Fibroblast of lung (primary cell): ENCODE measurements around the gene HOXD11. TPM values are rescaled to one million over a fixed set of nuclear protein-coding genes. Genes with fewer than 3 reads are reported as not detected.

Experiments
- DNase-seq, 2 donors: peaks; one replicate each; pipeline versions ENCODE4 v3.0.0 to v3.0.0-alpha.2; 2010; ENCODE audit warnings: low read depth in 2 of 2
- H2AFZ ChIP-seq: 2 replicates; pipeline ENCODE4 v1.5.1; 2012; ENCODE audit warnings: low read length, control low read depth, inconsistent platforms
- H3K27ac ChIP-seq: 2 replicates; pipeline ENCODE4 v1.5.1; 2011; ENCODE audit warnings: low read length, control low read depth; ENCODE audit not compliant: insufficient read depth
- H3K27me3 ChIP-seq: 2 replicates; pipeline ENCODE4 v1.5.1; 2011; ENCODE audit warnings: mild to moderate bottlenecking, low read length; ENCODE audit not compliant: control insufficient read depth, insufficient read depth
- H3K36me3 ChIP-seq: 2 replicates; pipeline ENCODE4 v1.5.1; 2011; ENCODE audit warnings: low read length; ENCODE audit not compliant: control insufficient read depth, insufficient read depth
- H3K4me1 ChIP-seq: 2 replicates; pipeline ENCODE4 v1.5.1; 2011; ENCODE audit warnings: low read length; ENCODE audit not compliant: control insufficient read depth, insufficient read depth; ENCODE audit errors: extremely low read depth
- H3K4me2 ChIP-seq: 2 replicates; pipeline ENCODE4 v1.5.1; 2011; ENCODE audit warnings: low read length, control low read depth; ENCODE audit not compliant: insufficient read depth; ENCODE audit errors: extremely low read depth
- H3K4me3 ChIP-seq, 4 experiments: fragments of 200-600 bp in 1 of 4; sonication (generic) in 1 of 4; replicated peaks in 1 of 4; 2 replicates each; pipeline ENCODE4 v1.5.1; 2011 to 2016; ENCODE audit warnings: low read length in 4 of 4, low read depth in 3 of 4, mild to moderate bottlenecking in 3 of 4, control low read depth in 2 of 4, inconsistent platforms in 1 of 4, mixed read lengths in 1 of 4; ENCODE audit not compliant: insufficient read depth in 1 of 4; ENCODE audit errors: control extremely low read depth in 1 of 4
- H3K79me2 ChIP-seq: 2 replicates; pipeline ENCODE4 v1.5.1; 2012; ENCODE audit warnings: mild to moderate bottlenecking, low read length, inconsistent platforms; ENCODE audit not compliant: control insufficient read depth, insufficient read depth
- H3K9ac ChIP-seq: 2 replicates; pipeline ENCODE4 v1.5.1; 2011; ENCODE audit warnings: mild to moderate bottlenecking, low read length, control low read depth; ENCODE audit not compliant: insufficient read depth
- H3K9me3 ChIP-seq: 2 replicates; pipeline ENCODE4 v1.5.1; 2012; ENCODE audit warnings: low read depth, low read length; ENCODE audit not compliant: control insufficient read depth, insufficient read depth
- H4K20me1 ChIP-seq: 2 replicates; pipeline ENCODE4 v1.5.1; 2011; ENCODE audit warnings: low read length; ENCODE audit not compliant: control insufficient read depth, insufficient read depth; ENCODE audit errors: extremely low read depth
- EZH2 ChIP-seq: IDR thresholded peaks from 2 replicates; pipeline ENCODE4 v1.5.1; 2012; ENCODE audit warnings: low read length, control low read depth, mild to moderate bottlenecking; ENCODE audit errors: missing control alignments
- polyA plus RNA-seq, 2 donors: library from polyadenylated mRNA; depleted of rRNA in 1 of 2; stranded (reverse) in 1 of 2; unstranded in 1 of 2; fragments of >200 nt; gene quantifications; 2 replicates each; pipeline ENCODE4 v1.2.1, GENCODE V29; 2011 to 2012; ENCODE audit warnings: missing spikeins in 1 of 2
- total RNA-seq: library from RNA; depleted of rRNA; stranded (reverse); fragments of >200 nt; gene quantifications from 2 replicates; pipeline ENCODE4 v1.2.1, GENCODE V29; 2014
- TF ChIP-seq, protein P1 (sequence below), 2 donors: IDR thresholded peaks in 1 of 2; conservative IDR thresholded peaks in 1 of 2; 1 replicate in 1 of 2; 2 replicates in 1 of 2; pipeline ENCODE4 v1.5.1; 2011 to 2012; ENCODE audit warnings: low read length in 2 of 2, control low read depth in 1 of 2, inconsistent platforms in 1 of 2, low read depth in 1 of 2, mild to moderate bottlenecking in 1 of 2

Gene HOXD11
- total and polyA plus RNA-seq, 2 donors (not counting 1 experiment from before 2014, with no cell fraction given), result not detected

DNA sequence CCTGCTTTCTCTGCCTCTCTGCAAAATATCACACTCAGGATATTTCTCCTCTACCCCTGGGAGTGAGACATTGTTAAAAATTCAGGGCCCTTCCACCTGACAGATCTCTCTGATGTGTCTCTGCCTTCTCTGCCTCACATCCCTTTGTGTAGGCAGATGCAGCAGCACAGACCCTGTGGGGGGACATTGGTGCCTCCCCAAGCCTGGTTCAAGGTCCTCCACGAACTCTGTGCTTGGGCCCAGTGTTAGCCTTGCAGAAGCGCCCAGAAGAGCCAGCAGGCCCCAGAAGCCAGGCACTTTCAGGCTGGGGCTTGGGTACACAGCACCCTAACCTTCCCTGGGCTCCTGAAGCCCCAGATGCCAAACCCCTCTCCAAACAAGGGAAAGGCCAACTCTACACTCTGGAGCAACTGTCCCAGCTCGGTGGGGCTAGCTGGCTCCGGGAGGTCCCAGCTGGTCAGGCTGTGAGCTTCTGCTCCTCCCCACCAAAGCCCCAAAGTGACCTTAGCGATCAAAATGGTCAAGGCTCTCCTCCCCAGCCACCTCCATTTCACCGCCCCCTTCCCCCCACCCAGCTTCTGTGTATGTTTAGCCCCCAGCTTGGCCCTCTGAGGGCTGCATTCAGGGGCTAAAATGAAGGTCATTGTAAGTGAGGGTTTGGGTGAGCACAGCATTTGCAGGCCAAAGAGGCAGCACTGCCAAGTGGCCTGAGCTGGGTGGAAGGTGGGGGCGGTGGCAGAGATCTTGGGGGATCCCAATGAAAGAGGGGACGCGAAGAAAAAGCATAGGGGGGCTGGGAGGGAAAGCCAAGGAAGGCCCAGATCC is 18.1 kb downstream of the HOXD11 start:
- H3K4me3 ChIP-seq, result no peak overlapping the region
- H3K27ac ChIP-seq, result no peak overlapping the region
- no peak overlapping the region for H3K9ac ChIP-seq
- H3K4me1 ChIP-seq, result no peaks in the 10 kb centered on the region
- no peaks in the 10 kb centered on the region for H3K36me3 ChIP-seq
- no peak for DNase-seq
- peaks cover 80% of the 10 kb centered on the region for H3K27me3 ChIP-seq
- no peak for TF ChIP-seq EZH2
- TF ChIP-seq, protein P1, sequence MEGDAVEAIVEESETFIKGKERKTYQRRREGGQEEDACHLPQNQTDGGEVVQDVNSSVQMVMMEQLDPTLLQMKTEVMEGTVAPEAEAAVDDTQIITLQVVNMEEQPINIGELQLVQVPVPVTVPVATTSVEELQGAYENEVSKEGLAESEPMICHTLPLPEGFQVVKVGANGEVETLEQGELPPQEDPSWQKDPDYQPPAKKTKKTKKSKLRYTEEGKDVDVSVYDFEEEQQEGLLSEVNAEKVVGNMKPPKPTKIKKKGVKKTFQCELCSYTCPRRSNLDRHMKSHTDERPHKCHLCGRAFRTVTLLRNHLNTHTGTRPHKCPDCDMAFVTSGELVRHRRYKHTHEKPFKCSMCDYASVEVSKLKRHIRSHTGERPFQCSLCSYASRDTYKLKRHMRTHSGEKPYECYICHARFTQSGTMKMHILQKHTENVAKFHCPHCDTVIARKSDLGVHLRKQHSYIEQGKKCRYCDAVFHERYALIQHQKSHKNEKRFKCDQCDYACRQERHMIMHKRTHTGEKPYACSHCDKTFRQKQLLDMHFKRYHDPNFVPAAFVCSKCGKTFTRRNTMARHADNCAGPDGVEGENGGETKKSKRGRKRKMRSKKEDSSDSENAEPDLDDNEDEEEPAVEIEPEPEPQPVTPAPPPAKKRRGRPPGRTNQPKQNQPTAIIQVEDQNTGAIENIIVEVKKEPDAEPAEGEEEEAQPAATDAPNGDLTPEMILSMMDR (conservative IDR thresholded peaks at IDR 0.05 in 1 of 2, IDR thresholded peaks at IDR 0.05 in 1 of 2; ENCODE audit: low read depth in 1 of 2, low read length in 2 of 2), result no peak
- H3K9me3 ChIP-seq, result no peaks in the 10 kb centered on the region
- no peak overlapping the region for H2AFZ ChIP-seq
- H3K4me2 ChIP-seq, result no peak overlapping the region
- no peaks in the 10 kb centered on the region for H3K79me2 ChIP-seq
- no peaks in the 10 kb centered on the region for H4K20me1 ChIP-seq

DNA sequence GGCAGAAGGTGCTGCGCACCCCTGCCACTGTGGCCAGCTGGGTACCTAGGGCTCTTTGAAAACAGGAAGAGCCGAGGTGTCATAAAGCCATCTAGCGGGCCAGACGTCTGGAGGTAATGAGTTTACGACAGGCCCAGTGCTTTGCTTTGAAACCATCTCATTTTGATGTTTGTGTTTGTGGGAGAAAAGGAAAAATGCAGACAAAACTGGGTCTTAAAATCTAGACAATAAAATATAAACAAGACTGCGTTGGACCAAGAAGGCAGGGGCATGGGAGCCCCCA is 18.6 kb downstream of the HOXD11 start:
- H3K27me3 ChIP-seq, result peaks cover 79% of the 10 kb centered on the region
- H3K27ac ChIP-seq, result no peak overlapping the region
- TF ChIP-seq EZH2, result no peak
- TF ChIP-seq, protein P1 (conservative IDR thresholded peaks at IDR 0.05 in 1 of 2, IDR thresholded peaks at IDR 0.05 in 1 of 2; ENCODE audit: low read depth in 1 of 2, low read length in 2 of 2), result no peak
- H3K4me1 ChIP-seq, result no peaks in the 10 kb centered on the region
- no peak overlapping the region for H3K9ac ChIP-seq
- no peak overlapping the region for H3K4me3 ChIP-seq
- H4K20me1 ChIP-seq, result no peaks in the 10 kb centered on the region
- H3K4me2 ChIP-seq, result no peak overlapping the region
- H2AFZ ChIP-seq, result no peak overlapping the region
- no peaks in the 10 kb centered on the region for H3K9me3 ChIP-seq
- no peaks in the 10 kb centered on the region for H3K36me3 ChIP-seq
- no peaks in the 10 kb centered on the region for H3K79me2 ChIP-seq
- DNase-seq, result no peak

DNA sequence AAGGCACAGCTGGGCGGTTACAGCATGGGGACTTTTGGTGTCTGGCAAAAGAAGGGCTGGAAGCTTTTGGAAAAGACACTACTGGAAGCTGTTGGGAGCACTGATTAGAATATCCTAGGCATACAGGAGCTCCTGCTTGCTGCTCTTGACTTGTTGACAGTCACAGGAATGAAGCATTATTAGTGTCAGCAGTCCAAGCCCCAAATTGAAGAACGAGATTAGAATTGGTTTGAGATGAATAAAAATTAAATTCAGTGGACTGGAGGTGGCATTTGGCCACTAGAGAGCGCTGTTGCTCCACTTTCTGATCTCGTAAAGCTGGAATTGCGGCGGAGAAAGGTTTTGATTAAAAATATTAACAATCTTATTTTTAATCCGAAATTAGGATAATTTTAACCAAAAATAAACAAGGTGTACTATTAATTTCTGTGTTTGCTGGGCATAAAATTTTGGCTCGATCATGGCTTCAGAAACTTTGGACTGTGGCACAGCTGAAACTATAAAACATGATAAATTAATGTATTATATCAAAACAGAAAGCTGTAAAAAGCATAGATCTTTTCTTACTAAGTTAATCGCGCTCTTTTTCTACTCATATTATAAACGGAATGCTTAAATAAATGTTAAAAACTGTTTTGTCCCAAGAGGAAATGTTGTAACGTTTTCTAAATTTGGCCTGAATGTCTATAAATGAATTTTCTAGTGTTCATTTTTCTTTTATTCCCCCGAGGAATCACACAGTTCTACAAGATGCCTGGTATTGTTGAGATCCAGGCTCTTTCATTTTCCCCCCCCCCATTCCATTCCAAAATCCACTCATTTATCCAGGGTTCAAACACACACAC is 20.1 kb downstream of the HOXD11 start:
- DNase-seq, result peak; percentile 33 to 73
- Histone ChIP-seq H3K9me3 (no peaks in the 10 kb centered on the region), H3K79me2 (no peaks in the 10 kb centered on the region), H3K4me2 (no peak overlapping the region), H3K27ac (no peak overlapping the region), H4K20me1 (no peaks in the 10 kb centered on the region), H3K4me3 (no peak overlapping the region), H2AFZ (no peak overlapping the region), H3K9ac (no peak overlapping the region), H3K4me1 (no peaks in the 10 kb centered on the region), H3K27me3 (peaks cover 78% of the 10 kb centered on the region), H3K36me3 (no peaks in the 10 kb centered on the region)
- TF ChIP-seq, protein P1 (conservative IDR thresholded peaks at IDR 0.05 in 1 of 2, IDR thresholded peaks at IDR 0.05 in 1 of 2; ENCODE audit: low read depth in 1 of 2, low read length in 2 of 2), result peak; percentile 70 to 86
- no peak for TF ChIP-seq EZH2
